ENCODE results near the gene ENGASE.
"Not testable (repeated sequence)": the region's sequence is repeated elsewhere in the genome, so short reads cannot be mapped to it uniquely, and the experiment has no call there.

Gene ENGASE

GRCh38 chr17:79074649-79075445 lies at the start of gene ENGASE:
TSS of gene ENGASE (plus strand) at chr17:79074824. CDS start at chr17:79074945, 121 bp downstream.
- peak; percentile 96 for DNase-seq

DNA sequence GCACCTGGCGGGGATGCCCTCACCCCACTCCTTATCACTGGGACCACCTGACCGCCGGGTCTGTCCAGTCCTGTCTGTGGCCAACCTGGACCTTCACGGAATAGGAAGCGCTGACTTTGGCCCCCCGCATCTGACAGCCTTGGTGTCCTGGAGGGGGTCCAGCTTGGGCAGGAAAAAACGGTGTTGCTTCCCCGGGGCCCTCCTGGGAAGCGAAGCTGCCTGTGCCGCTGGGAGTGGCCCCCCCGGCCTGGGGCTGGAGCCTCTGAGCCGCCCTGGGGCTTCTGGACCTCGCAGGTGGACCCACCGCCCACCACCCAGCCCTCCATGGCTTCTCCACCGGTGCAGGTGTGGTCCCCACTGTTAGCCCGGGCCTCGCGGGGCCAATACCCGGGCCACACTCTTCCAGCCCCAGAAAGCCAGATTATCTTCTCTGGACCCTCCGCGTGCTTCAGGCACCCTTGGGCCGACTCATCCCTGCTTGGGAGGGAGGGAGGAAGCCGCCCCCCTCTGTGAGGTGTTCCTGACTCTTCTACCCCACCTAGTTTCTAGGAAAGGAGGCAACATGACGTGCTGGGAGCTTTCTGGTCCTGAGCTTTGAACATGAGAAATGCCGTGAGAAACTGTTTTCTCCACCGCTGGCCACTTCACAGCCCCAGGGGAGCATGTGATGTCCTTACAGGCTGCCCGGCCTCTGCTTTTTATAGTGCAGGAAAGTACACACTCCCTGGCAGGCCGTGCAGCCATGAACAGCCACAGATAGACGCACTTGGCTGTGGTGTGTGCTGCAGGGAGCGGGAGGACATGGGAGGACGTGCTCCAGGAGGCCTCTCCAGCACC lies 49.5 kb upstream of the ENGASE start:
- no peak for DNase-seq

- peak; percentile 58 for DNase-seq
Measured at GRCh38 chr17:79026376-79027273, 48.0 kb upstream of the ENGASE start.

DNA sequence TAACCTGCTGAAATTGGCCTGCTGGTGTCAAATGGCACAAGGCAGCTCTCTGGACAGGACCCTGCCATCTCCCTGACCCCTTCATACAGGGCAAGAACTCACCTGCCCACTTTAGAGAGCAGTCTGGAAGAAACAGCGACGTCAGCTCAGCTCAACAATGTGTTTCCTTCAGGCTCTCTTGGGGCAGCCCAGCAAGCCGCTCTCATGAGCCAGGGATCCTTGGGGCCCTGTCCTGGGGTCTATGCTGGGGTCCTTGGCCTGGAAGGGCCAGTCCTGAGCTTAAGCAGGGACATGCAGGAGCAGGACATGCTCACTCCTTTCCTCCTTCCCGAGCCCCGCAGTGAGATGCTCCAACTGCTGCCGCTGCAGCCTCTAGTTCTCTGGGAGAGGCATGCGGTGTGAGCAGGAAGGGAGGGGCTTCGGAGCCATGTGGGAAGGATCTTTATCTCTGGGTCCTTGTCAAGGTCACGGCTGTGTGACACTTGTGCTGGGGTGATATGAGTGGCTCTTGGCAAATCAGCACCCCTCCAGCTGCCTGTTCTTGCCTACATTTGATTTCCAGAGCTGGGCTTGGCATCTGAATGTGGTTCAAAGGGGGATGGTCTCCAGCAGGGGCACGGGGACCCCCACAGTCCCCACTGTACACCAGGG lies 47.2 kb upstream of the ENGASE start:
- no peak for DNase-seq

- DNase-seq: peak; percentile 17
Measured at GRCh38 chr17:79027925-79028491, 46.6 kb upstream of the ENGASE start.

- DNase-seq: no peak
Measured at GRCh38 chr17:79028496-79029326, 45.9 kb upstream of the ENGASE start.

GRCh38 chr17:79029327-79030009 lies 45.2 kb upstream of the ENGASE start:
- no peak for DNase-seq

DNA sequence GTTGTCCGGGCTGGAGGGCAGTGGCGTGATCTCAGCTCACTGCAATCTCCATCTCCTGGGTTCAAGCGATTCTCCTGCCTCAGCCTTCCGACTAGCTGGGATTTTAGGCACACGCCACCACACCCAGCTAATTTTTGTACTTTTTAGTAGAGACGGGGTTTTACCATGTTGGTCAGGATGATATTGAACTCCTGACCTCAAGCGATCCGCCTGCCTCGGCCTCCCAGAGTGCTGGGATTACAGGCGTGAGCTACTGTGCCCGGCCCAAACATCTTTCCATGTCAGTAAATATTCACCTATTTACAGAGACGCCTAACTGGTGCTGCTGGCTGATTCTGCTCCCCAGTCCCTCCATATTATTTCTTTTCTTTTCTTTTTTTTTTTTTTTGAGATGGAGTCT lies 44.0 kb upstream of the ENGASE start:
- not testable (repeated sequence) for DNase-seq

- no peak for DNase-seq
Measured at GRCh38 chr17:79031996-79032875, 42.4 kb upstream of the ENGASE start.

DNA sequence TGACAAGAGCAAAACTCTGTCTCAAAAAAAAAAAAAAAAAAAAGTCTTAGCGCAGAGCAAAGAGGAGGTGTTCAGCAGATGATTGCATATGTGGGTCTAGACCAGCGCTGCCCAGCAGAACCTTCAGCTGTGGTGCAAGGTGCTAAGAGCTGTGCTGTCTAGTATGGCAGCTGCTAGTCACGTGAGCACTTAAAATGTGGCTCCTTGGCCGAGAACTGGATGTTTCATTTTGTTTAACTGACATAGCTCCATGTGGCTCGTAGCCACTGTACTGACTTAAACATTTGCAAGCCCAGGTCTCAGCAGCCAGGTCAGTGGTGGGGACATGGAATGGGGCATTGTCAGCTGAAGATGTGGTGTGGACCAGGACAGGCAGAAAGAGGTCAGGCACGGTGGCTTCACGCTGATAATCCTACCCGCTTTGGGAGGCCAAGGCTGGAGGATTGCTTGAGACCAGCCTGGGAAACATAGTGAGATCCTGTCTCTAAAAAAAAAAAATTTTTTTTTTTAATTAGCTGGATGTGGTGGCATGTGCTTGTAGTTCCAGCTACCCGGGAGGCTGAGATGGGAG lies 41.5 kb upstream of the ENGASE start:
- no peak for DNase-seq

- no peak for DNase-seq
Measured at GRCh38 chr17:79033741-79034501, 40.7 kb upstream of the ENGASE start.

- DNase-seq: no peak
Measured at GRCh38 chr17:79034931-79035485, 39.6 kb upstream of the ENGASE start.

DNA sequence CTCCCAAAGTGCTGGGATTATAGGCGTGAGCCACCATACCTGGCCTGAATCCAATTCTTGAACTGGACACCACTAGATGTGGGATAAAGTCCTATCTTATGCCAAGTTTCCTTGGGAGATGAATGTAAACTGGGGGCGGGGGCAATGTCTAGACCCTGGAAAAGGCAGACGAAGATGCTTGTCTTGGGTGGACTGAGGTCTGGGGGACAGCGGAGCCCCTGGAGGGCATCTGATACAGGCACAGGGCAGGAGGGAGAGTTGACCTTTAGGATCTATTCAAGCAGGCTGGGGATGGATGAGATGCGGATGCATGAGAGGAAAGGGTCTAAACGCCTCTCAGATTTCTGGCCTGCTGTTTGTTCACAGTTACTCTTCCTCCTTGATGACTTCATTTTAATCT lies 38.9 kb upstream of the ENGASE start:
- no peak for DNase-seq

- no peak for DNase-seq
Measured at GRCh38 chr17:79036181-79036580, 38.4 kb upstream of the ENGASE start.

DNA sequence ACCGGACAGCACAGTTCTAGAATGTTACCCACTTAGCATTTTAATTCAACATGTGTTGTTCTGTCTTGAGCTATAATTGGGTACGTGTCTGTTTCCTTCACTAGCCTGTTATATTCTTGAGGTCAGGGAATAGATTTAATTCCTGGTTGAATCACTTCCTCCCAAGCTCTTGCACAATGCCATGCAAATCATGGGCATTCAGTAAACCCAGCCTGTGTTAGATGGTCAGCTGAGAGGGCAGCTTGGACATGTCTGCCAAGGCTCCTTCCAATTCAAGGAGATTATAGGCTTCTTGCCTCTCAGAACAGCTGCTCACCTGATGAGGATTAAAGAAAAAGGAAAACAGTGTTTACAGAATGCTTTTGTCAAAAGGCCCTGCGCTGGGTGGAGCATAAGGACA lies 38.0 kb upstream of the ENGASE start:
- no peak for DNase-seq

DNA sequence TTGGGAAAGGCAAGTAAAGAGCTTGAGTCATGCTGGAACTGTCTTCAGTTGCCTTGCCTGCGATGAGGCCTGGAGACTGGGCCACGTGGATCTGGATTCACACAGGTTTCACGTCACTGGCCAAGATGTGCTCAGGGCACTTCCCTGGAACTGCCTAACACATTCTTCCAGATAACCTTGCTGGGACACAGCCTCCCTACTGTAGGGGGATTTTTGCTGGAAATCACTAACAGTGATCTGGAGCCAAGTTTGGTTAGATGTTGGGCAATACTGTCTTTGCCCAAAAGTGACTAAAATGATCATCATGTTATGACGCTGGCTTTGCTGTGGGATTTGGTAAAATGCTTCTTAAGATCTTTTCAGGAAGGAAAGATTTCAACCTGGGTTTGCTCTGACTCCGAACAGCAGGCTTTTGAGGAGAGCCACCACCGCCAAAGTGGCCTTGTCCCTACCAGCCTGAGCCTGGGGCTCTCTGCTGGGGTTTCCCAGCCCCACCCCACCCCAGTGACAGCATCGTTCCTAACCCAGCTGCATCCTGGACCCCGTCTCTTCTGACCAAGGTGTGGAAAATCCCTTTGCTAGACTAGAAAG lies 36.0 kb upstream of the ENGASE start:
- peak; percentile 76 for DNase-seq

DNA sequence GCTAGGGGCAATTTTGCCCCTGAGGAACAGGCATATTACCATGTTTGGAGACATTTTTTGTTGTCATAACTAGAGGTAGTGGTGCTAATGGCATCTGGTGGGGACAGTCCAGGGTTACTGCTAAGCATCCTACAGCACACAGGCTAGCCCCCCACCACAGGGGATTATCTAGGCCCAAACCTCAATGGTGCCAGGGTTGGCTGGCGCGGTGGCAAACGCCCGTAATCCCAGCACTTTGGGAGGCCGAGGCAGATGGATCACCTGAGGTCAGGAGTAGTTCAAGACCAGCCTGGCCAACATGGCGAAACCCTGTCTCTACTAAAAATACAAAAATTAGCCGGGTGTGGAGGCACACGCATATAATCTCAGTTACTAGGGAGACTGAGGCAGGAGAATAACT lies 35.5 kb upstream of the ENGASE start:
- DNase-seq: no peak

GRCh38 chr17:79039886-79040285 lies 34.7 kb upstream of the ENGASE start:
- DNase-seq: no peak

Data from T1000 (cell line).